Naive B cell (primary cell): Measurements from ENCODE around the gene IL1RAPL1. TPM values are rescaled to one million over a fixed set of nuclear protein-coding genes. Genes with fewer than 3 reads are reported as not detected.

ENCODE experiments used
- ATAC-seq, 2 donors: fragments of 150-1000 bp; cut with Tn5 transposase; 2 replicates each; pipeline ENCODE4 v1.10.0; 2021; ENCODE audit warnings: low read depth in 2 of 2, mild to moderate bottlenecking in 2 of 2, moderate library complexity in 2 of 2
- DNase-seq: peaks from one replicate; pipeline ENCODE4 v3.0.0; 2022
- H3K27ac Mint-ChIP-seq, 6 donors: one replicate each; pipeline ENCODE4 v1.8.0; 2020 to 2022; ENCODE audit warnings: mild to moderate bottlenecking in 6 of 6, mixed read lengths in 6 of 6, moderate library complexity in 5 of 6, inconsistent platforms in 2 of 6
- H3K27me3 Mint-ChIP-seq, 3 donors: one replicate each; pipeline ENCODE4 v1.8.0; 2021 to 2022; ENCODE audit warnings: mixed read lengths in 3 of 3, mild to moderate bottlenecking in 1 of 3
- H3K36me3 Mint-ChIP-seq, 2 donors: one replicate each; pipeline ENCODE4 v1.8.0; 2020 to 2022; ENCODE audit warnings: mixed read lengths in 2 of 2, inconsistent platforms in 1 of 2, mild to moderate bottlenecking in 1 of 2
- H3K4me1 Mint-ChIP-seq, 3 donors: one replicate each; pipeline ENCODE4 v1.8.0; 2020 to 2022; ENCODE audit warnings: mixed read lengths in 3 of 3, inconsistent platforms in 1 of 3, mild to moderate bottlenecking in 1 of 3, moderate library complexity in 1 of 3
- H3K4me3 Mint-ChIP-seq, 8 donors: one replicate each; pipeline ENCODE4 v1.8.0; 2020 to 2022; ENCODE audit warnings: mild to moderate bottlenecking in 8 of 8, mixed read lengths in 8 of 8, moderate library complexity in 8 of 8, inconsistent platforms in 2 of 8
- H3K9me3 Mint-ChIP-seq, 7 donors: one replicate each; pipeline ENCODE4 v1.8.0; 2020 to 2022; ENCODE audit warnings: mixed read lengths in 7 of 7, mild to moderate bottlenecking in 5 of 7, inconsistent platforms in 2 of 7, moderate library complexity in 1 of 7
- polyA plus RNA-seq, 6 donors: library from polyadenylated mRNA; unstranded; fragments of 300-500 nt; fragmentation: Illumina TruSeq; gene quantifications; one replicate each; pipeline ENCODE4 v1.2.3, GENCODE V29; 2021; ENCODE audit warnings: low read depth in 6 of 6

IL1RAPL1 gene
- polyA plus RNA-seq, 6 donors from 2014 or later: not detected

GRCh38 chrX:28590396-28590795 is 3.1 kb downstream of the IL1RAPL1 start:
- H3K4me1 Mint-ChIP-seq: no peaks in the 10 kb centered on the region
- DNase-seq (no peak), ATAC-seq (no peak)

DNA sequence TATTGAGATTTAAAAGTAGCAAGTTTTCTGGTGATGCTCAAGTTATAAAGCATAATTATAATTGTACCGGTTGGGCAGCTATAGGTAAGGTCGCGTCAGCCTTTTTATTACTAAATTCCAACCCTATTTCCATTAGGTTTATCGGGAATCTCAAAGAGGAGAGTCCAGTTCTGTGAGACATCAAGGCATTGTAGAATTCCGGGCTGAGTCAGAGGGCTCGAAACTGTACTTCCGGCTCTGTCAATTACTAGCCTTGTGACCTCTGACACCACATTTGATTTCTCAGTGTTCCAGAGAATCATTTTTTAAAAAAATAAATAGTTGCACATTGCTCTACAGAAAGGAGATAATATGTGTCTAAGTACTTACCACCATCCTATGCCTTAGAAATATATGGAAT is 4.3 kb downstream of the IL1RAPL1 start:
- H3K9me3 Mint-ChIP-seq: no peaks in the 10 kb centered on the region
- no peak overlapping the region for H3K27ac Mint-ChIP-seq
- no peak for ATAC-seq
- no peak for DNase-seq
- no peak overlapping the region for H3K4me3 Mint-ChIP-seq
- no peaks in the 10 kb centered on the region for H3K27me3 Mint-ChIP-seq
- H3K4me1 Mint-ChIP-seq: no peaks in the 10 kb centered on the region
- no peaks in the 10 kb centered on the region for H3K36me3 Mint-ChIP-seq

More at GRCh38 chrX:28590396-28590795, 3.1 kb downstream of the IL1RAPL1 start:
- H3K27ac Mint-ChIP-seq: no peak overlapping the region
- H3K9me3 Mint-ChIP-seq: peaks cover 0 to 6% (median 0%) of the 10 kb centered on the region in 7 donors
- H3K36me3 Mint-ChIP-seq: no peaks in the 10 kb centered on the region
- peaks cover 0 to 2% (median 0%) of the 10 kb centered on the region in 3 donors for H3K27me3 Mint-ChIP-seq
- no peak overlapping the region for H3K4me3 Mint-ChIP-seq

GRCh38 chrX:28595346-28595745 is 8.1 kb downstream of the IL1RAPL1 start:
- Mint-ChIP-seq H3K4me1 (no peaks in the 10 kb centered on the region), H3K4me3 (no peak overlapping the region), H3K27me3 (no peaks in the 10 kb centered on the region), H3K36me3 (no peaks in the 10 kb centered on the region), H3K9me3 (no peaks in the 10 kb centered on the region), H3K27ac (no peak overlapping the region)
- no peak for ATAC-seq
- no peak for DNase-seq

DNA sequence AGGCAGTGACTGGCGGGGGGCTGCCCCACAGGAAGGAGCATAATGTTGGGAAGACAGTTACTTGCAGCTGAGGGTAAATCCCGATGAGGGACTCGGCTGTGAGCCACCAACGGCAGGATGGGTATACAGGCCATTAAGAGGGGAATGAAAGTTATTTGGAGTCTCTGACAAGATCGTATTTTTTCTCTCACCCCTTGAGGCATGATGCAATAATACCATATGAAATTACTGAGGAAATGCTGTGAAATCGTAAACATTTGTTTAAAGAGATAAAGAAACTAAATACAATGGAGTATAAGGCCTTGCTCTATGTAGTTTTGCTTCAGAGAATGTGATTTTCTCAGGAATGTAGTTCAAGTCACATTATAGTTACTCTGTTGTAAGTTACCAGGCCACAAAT is 12.7 kb downstream of the IL1RAPL1 start:
- ATAC-seq (no peak), DNase-seq (no peak)
- H3K4me1 Mint-ChIP-seq: no peaks in the 10 kb centered on the region
- no peaks in the 10 kb centered on the region for H3K27me3 Mint-ChIP-seq
- no peaks in the 10 kb centered on the region for H3K36me3 Mint-ChIP-seq
- H3K27ac Mint-ChIP-seq: no peak overlapping the region
- H3K4me3 Mint-ChIP-seq: no peak overlapping the region
- H3K9me3 Mint-ChIP-seq: peaks cover 0 to 2% (median 0%) of the 10 kb centered on the region in 7 donors

GRCh38 chrX:28609003-28609402 is 21.8 kb downstream of the IL1RAPL1 start:
- Mint-ChIP-seq H3K27me3 (no peaks in the 10 kb centered on the region), H3K4me3 (no peak overlapping the region), H3K36me3 (no peaks in the 10 kb centered on the region), H3K9me3 (peaks cover 0 to 12% (median 3%) of the 10 kb centered on the region in 7 donors), H3K4me1 (no peaks in the 10 kb centered on the region), H3K27ac (no peak overlapping the region)
- DNase-seq (no peak), ATAC-seq (no peak)

DNA sequence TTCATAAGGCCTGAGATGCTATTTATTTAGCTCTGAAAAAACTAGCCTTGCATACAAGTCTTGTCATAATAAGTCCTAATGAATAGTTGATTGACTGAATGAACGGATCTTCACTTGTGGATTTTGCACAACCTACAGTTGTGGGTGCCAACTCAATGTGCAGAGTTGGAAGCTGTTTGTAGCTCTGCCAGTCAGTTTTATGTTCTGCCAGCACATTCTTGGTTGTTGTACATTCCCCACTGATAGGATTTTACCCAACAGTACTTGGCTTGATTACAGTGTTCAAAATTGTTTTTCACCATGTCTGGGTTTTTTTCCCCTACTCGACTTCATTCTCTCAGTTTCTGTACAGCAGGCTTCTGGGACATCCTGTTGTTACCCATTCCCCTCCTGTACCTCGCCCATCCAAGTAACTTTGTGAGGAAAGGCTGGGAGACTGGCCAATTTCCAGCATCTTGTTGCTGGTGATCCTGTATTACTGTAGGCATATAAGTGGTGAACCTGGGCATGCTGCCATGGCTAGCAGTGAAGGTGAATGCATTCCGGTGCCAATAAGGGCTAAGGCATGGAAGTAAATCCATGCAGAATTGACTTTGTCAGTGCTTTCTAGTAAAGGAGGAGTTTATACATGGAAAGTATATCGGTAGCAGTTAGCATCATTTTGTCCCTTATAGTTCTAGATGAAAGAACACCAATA is 22.8 kb downstream of the IL1RAPL1 start:
- Mint-ChIP-seq H3K4me3 (peak overlapping the region in 1 of 8 donors; percentile 11), H3K27me3 (no peaks in the 10 kb centered on the region), H3K27ac (no peak overlapping the region), H3K36me3 (no peaks in the 10 kb centered on the region), H3K9me3 (peaks cover 0 to 11% (median 3%) of the 10 kb centered on the region in 7 donors), H3K4me1 (no peaks in the 10 kb centered on the region)
- ATAC-seq (no peak), DNase-seq (no peak)

DNA sequence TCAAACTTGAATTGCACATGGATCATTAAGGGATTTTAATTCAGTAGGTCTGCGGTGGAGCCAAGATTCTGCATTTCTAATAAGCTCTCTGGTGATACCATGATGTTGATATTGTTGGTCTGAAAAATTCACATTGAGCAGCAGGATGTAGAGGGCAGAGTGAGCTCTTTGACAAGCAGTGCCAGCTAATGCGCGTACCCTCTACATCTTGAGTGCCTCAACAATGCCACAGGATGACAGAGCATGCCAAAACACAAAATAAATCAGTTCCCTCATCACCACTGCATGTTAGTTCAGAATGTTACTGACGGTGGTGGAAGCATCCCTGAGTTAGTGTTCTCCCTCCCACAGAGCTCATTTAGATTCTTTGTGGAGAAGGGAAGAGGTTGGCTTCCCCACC is 23.5 kb downstream of the IL1RAPL1 start:
- H3K4me3 Mint-ChIP-seq: no peak overlapping the region
- ATAC-seq (no peak), DNase-seq (no peak)
- peaks cover 0 to 7% (median 3%) of the 10 kb centered on the region in 7 donors for H3K9me3 Mint-ChIP-seq
- no peak overlapping the region for H3K27ac Mint-ChIP-seq
- no peaks in the 10 kb centered on the region for H3K27me3 Mint-ChIP-seq
- no peaks in the 10 kb centered on the region for H3K4me1 Mint-ChIP-seq
- no peaks in the 10 kb centered on the region for H3K36me3 Mint-ChIP-seq

DNA sequence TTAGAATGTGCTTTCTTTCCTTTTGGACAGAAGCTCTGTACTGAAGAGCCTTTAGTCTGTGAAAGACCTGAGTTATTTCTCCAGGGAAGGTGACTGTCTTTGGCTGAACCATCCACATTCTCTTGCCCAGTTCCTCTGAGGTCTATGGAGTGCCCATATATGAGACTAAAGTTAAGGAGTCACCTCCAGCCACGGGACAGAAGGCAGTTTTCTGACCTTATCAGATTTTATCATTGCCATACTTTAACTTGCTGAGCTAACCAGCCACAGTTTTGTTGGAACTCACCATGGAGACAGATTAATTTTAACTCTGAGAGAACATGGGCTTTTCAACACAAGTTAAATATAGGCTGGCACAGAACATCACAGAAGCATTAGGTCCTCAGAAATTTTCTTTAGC is 26.3 kb downstream of the IL1RAPL1 start:
- H3K9me3 Mint-ChIP-seq: peaks cover 0 to 7% (median 2%) of the 10 kb centered on the region in 7 donors
- H3K27ac Mint-ChIP-seq: no peak overlapping the region
- DNase-seq (no peak), ATAC-seq (no peak)
- H3K36me3 Mint-ChIP-seq: no peaks in the 10 kb centered on the region
- H3K4me1 Mint-ChIP-seq: no peaks in the 10 kb centered on the region
- no peak overlapping the region for H3K4me3 Mint-ChIP-seq
- no peaks in the 10 kb centered on the region for H3K27me3 Mint-ChIP-seq

DNA sequence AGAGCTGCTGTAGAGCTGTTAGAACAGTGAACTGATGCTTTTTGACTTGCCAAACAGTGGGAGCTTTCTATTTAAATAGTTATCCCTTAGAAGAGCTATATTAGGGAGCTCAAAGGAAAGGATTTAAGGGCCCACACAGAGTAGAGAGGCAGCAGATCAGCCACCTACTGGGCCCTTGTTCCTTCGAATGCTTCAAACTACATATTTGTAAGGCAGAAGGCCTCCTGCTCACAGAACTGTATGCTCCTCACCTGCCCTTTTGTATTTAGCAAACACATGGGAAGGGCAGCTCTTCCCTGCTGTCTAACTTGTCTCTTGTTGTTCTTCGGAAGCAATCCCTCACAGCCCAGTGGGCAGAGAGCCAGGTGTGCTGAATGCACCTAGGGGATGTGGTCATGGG is 38.0 kb downstream of the IL1RAPL1 start:
- ATAC-seq: no peak
- no peaks in the 10 kb centered on the region for H3K36me3 Mint-ChIP-seq
- no peak overlapping the region for H3K27ac Mint-ChIP-seq

GRCh38 chrX:28626515-28626914 is 39.3 kb downstream of the IL1RAPL1 start:
- no peaks in the 10 kb centered on the region for H3K36me3 Mint-ChIP-seq
- DNase-seq (no peak), ATAC-seq (no peak)
- H3K27me3 Mint-ChIP-seq: no peaks in the 10 kb centered on the region
- no peaks in the 10 kb centered on the region for H3K4me1 Mint-ChIP-seq
- H3K4me3 Mint-ChIP-seq: no peak overlapping the region
- H3K9me3 Mint-ChIP-seq: peaks cover 0 to 13% (median 0%) of the 10 kb centered on the region in 7 donors
- H3K27ac Mint-ChIP-seq: no peak overlapping the region

More for the DNA sequence above, 38.0 kb downstream of the IL1RAPL1 start:
- Mint-ChIP-seq H3K4me3 (no peak overlapping the region), H3K27me3 (no peaks in the 10 kb centered on the region), H3K4me1 (no peaks in the 10 kb centered on the region), H3K9me3 (peaks cover 0 to 18% (median 0%) of the 10 kb centered on the region in 7 donors)
- no peak for DNase-seq

- ATAC-seq (no peak), DNase-seq (no peak)
- Mint-ChIP-seq H3K4me1 (no peaks in the 10 kb centered on the region), H3K4me3 (no peak overlapping the region), H3K27ac (no peak overlapping the region), H3K27me3 (no peaks in the 10 kb centered on the region), H3K9me3 (peaks cover 0 to 12% (median 2%) of the 10 kb centered on the region in 7 donors), H3K36me3 (no peaks in the 10 kb centered on the region)
Measured at GRCh38 chrX:28628120-28628519, 40.9 kb downstream of the IL1RAPL1 start.

DNA sequence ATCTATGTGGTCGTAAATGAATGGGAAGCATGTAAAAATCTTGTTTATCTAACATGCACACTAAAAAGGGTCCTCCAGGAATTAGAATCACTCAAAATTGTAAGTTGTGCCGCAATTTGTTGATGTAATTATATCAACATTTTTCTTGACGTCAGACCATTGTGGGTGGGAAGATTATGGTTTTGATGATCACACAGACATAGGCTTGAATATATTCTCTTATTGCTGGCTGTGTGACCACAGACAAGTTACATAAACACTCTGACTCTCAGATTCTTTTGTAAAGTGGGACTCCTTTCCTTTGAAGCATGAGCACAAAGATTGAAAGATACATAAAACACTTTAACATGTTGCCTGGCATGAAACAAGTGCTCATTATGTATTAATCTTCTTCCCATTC is 51.5 kb downstream of the IL1RAPL1 start:
- Mint-ChIP-seq H3K4me1 (no peaks in the 10 kb centered on the region), H3K27me3 (no peaks in the 10 kb centered on the region), H3K36me3 (no peaks in the 10 kb centered on the region), H3K27ac (no peak overlapping the region), H3K9me3 (peaks cover 0 to 6% (median 4%) of the 10 kb centered on the region in 7 donors), H3K4me3 (no peak overlapping the region)
- DNase-seq: no peak
- no peak for ATAC-seq

GRCh38 chrX:28639451-28639850 is 52.2 kb downstream of the IL1RAPL1 start:
- DNase-seq: no peak
- H3K4me3 Mint-ChIP-seq: no peak overlapping the region
- H3K27ac Mint-ChIP-seq: no peak overlapping the region
- no peaks in the 10 kb centered on the region for H3K36me3 Mint-ChIP-seq
- H3K4me1 Mint-ChIP-seq: no peaks in the 10 kb centered on the region
- H3K27me3 Mint-ChIP-seq: no peaks in the 10 kb centered on the region
- peaks cover 0 to 7% (median 4%) of the 10 kb centered on the region in 7 donors for H3K9me3 Mint-ChIP-seq
- no peak for ATAC-seq

DNA sequence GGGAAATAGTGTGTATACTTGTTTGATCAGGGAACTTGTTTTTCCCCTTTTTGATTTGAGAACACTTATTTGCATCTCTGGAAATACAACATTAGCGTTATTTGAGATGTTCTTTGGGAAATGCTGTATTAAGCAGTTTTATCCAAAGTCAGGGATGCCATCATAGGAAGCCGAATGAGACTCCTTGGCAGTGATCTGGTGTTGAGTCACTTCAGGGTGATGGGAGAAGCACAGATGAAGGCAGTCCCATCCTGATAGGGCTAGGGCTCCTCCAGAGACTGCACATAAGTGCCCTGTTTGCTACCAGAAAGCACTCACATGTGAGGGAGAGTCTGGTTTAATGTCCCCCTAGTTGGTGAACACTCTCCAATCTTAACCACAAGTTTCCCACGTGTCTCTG is 62.3 kb downstream of the IL1RAPL1 start:
- peaks cover 0 to 12% (median 2%) of the 10 kb centered on the region in 7 donors for H3K9me3 Mint-ChIP-seq
- H3K4me1 Mint-ChIP-seq: no peaks in the 10 kb centered on the region
- H3K36me3 Mint-ChIP-seq: no peaks in the 10 kb centered on the region
- H3K4me3 Mint-ChIP-seq: no peak overlapping the region
- no peak for DNase-seq
- H3K27me3 Mint-ChIP-seq: no peaks in the 10 kb centered on the region
- ATAC-seq: no peak
- no peak overlapping the region for H3K27ac Mint-ChIP-seq
